Measurements from ENCODE around the gene GAPDHS. TPM values are rescaled to one million over a fixed set of nuclear protein-coding genes. Genes with fewer than 3 reads are reported as not detected.

Gene GAPDHS
- total and polyA plus RNA-seq, 4 donors, result not detected

DNA sequence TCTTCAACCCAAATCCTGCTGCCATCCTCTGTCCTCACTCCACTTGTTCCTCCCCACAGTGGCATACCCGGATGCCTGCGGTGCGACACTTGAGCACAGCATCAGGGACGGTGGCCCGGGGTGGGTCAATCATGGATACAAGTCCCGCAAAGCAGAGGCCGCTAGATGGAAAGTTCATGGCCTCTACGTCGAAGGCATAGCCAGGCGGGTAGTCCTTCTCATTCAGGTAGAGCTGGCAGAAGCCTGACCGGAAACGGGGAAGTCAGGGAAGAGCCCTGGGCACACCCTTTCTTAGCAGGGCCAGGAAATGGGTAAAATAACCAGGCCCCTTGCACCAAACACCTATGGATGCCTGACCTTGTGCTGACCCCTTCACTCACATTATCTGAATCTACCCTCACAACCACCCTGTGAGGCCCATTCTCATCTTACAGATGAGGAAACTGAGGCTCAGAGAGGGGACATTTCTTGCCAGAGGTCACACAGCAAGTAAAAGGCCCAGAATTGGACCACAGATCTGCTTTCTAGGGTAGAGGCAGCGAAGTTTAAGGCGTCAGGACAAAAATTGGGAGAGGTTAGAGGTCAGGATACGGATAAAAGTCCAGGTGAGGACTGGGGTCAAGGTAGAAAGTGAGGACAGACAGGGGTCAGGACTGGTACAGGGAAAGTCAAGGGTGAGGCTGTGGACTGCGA is 23.7 kb downstream of the GAPDHS start:
- Histone ChIP-seq H3K4me3 (ENCODE audit: low read length in 2 of 2) (no peak overlapping the region), H3K4me1 (ENCODE audit: control insufficient read depth in 1 of 2, insufficient read depth in 2 of 2, low read length in 2 of 2) (no peaks in the 10 kb centered on the region), H3K9me3 (ENCODE audit: control insufficient read depth, low read length) (no peaks in the 10 kb centered on the region), H3K27ac (ENCODE audit: low read depth in 1 of 2, low read length in 2 of 2) (no peak overlapping the region), H3K27me3 (ENCODE audit: control insufficient read depth in 1 of 2, insufficient read depth in 2 of 2, low read length in 1 of 2) (no peaks in the 10 kb centered on the region), H3K36me3 (ENCODE audit: control insufficient read depth in 1 of 2, insufficient read depth in 2 of 2, low read length in 1 of 2) (no peaks in the 10 kb centered on the region)
- ATAC-seq (ENCODE audit: low FRiP score) (no peak), DNase-seq (no peak)
- intact Hi-C loops (cut with DNase I), result no loop called here
- 84 to 87% methylated on average over 16 of the region's 16 CpGs for WGBS, 2 donors

DNA sequence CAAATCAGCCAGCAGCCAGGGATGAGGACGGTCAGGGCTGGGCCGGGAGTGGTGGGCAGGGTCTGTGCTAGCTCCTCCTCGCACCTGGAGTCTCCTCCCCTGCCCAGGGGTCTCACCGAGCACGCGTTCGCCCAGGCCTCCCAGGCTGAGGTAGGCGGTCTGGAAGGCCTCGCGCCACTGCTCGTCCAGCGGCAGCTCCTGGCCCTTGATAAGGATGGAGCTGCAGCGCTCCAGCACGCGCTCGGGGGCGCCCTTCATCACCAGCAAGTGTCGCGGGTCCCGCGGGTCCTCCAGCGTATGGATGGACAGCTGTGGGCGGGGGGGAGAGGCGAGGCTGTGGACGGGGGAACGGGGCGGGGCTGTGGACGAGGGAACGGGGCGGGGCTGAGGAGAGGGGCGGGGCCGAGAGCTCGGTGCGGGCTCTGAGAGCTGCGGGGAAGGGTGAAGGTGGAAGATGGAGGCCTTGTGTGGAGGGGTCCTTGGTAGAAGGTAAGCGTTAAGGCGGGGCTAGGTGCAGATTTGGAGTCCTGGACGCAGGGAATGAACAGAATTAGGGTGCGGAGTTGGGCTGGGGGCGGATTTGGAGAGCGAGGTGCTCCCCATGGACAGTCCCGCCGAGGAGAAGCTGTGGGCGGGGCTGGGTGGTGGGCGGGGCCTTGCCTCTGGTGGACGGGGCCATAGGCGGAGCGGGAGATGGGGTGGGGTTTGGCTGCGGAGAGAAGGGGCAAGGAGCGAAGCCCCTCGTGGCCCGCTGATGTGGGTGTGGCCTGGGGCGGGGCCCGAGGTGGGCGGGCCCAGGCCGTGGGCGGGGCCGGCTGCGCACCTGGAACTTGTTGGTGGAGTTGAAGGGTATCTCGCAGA is 24.5 kb downstream of the GAPDHS start:
- Histone ChIP-seq H3K4me1 (ENCODE audit: control insufficient read depth in 1 of 2, insufficient read depth in 2 of 2, low read length in 2 of 2) (no peaks in the 10 kb centered on the region), H3K36me3 (ENCODE audit: control insufficient read depth in 1 of 2, insufficient read depth in 2 of 2, low read length in 1 of 2) (no peaks in the 10 kb centered on the region), H3K4me3 (ENCODE audit: low read length in 2 of 2) (no peak overlapping the region), H3K27ac (ENCODE audit: low read depth in 1 of 2, low read length in 2 of 2) (no peak overlapping the region), H3K27me3 (ENCODE audit: control insufficient read depth in 1 of 2, insufficient read depth in 2 of 2, low read length in 1 of 2) (no peaks in the 10 kb centered on the region), H3K9me3 (ENCODE audit: control insufficient read depth, low read length) (no peaks in the 10 kb centered on the region)
- DNase-seq (peak; percentile 71 to 84), ATAC-seq (ENCODE audit: low FRiP score) (peak; percentile 12)
- intact Hi-C loops (cut with DNase I), result no loop called here
- 3 to 4% methylated on average over 52 to 60 of the region's 60 CpGs for WGBS, 2 donors

DNA sequence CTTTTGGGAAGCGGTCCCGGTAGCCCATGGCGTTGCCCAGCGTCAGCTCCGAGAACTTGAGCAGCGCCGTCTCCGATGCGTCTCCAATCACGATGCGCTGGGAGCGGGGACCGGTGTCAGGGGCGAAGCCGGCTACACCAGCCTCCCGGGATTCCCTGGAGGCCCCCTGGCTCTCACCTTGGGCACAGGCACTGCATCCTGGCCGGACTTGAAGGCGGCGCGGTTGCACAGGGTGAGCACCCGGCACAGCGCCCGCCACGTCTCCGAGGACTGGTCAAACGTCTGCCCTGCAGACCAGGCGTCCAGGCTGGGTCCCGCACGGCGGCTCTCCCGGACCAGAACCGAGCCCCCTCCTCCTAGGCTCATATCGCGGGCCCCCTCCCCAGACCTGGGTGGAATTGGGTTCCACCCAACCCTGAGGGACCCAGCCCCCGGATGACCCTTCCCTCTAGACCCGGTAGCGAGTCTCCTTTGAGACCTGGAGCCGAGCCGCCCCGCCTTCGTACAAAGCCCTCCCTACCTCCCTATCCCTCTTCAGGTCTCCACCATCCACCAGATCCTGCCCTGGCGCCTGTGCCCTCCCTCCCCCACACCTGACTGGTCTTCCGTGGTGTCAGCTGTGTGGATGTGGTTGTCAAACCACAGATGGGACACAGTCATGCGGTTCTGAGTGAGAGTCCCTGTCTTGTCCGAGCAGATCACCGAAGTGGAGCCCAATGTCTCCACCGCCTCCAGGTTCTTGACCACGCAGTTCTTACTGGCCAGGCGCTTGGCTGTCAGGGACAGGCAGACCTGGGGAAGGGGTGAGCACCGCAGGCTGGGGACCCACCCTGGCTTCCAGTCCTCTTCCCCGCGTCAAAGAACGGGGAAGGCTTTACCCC is 25.4 kb downstream of the GAPDHS start:
- Histone ChIP-seq H3K9me3 (ENCODE audit: control insufficient read depth, low read length) (no peaks in the 10 kb centered on the region), H3K4me3 (ENCODE audit: low read length in 2 of 2) (no peak overlapping the region), H3K36me3 (ENCODE audit: control insufficient read depth in 1 of 2, insufficient read depth in 2 of 2, low read length in 1 of 2) (no peaks in the 10 kb centered on the region), H3K4me1 (ENCODE audit: control insufficient read depth in 1 of 2, insufficient read depth in 2 of 2, low read length in 2 of 2) (no peaks in the 10 kb centered on the region), H3K27me3 (ENCODE audit: control insufficient read depth in 1 of 2, insufficient read depth in 2 of 2, low read length in 1 of 2) (no peaks in the 10 kb centered on the region), H3K27ac (ENCODE audit: low read depth in 1 of 2, low read length in 2 of 2) (no peak overlapping the region)
- ATAC-seq (ENCODE audit: low FRiP score) (no peak), DNase-seq (peak in 1 of 2 donors; percentile 71)
- 29 to 31% methylated on average over 50 to 53 of the region's 53 CpGs for WGBS, 2 donors
- intact Hi-C loops (cut with DNase I), result no loop called here

DNA sequence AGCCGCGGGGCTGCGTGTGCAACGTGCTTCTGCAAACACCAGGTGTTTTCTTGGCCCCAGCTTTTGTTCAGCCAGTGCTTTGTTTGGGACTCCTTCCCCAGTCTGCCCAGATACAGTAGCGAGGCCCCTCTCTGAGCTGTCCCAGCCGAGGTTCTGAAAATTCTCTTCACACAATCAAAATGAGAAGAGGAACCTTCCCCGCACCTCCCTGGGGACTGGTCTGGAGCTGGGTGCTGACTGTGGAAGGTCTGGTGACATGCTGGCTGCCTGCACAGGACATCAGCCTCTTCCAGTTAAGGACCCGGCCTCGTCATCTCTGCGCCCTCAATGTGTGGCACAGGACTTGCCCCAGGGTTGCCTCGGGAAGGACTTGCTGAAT is 26.0 kb downstream of the GAPDHS start:
- no peaks in the 10 kb centered on the region for H3K4me1 ChIP-seq (ENCODE audit: control insufficient read depth in 1 of 2, insufficient read depth in 2 of 2, low read length in 2 of 2)
- H3K36me3 ChIP-seq (ENCODE audit: control insufficient read depth in 1 of 2, insufficient read depth in 2 of 2, low read length in 1 of 2), result no peaks in the 10 kb centered on the region
- intact Hi-C loops (cut with DNase I), result no loop called here
- 64 to 69% methylated on average over 11 of the region's 11 CpGs for WGBS, 2 donors
- H3K27ac ChIP-seq (ENCODE audit: low read depth in 1 of 2, low read length in 2 of 2), result no peak overlapping the region
- peak in 1 of 2 donors; percentile 63 for DNase-seq
- no peak for ATAC-seq (ENCODE audit: low FRiP score)
- no peaks in the 10 kb centered on the region for H3K9me3 ChIP-seq (ENCODE audit: control insufficient read depth, low read length)
- H3K4me3 ChIP-seq (ENCODE audit: low read length in 2 of 2), result no peak overlapping the region
- no peaks in the 10 kb centered on the region for H3K27me3 ChIP-seq (ENCODE audit: control insufficient read depth in 1 of 2, insufficient read depth in 2 of 2, low read length in 1 of 2)

DNA sequence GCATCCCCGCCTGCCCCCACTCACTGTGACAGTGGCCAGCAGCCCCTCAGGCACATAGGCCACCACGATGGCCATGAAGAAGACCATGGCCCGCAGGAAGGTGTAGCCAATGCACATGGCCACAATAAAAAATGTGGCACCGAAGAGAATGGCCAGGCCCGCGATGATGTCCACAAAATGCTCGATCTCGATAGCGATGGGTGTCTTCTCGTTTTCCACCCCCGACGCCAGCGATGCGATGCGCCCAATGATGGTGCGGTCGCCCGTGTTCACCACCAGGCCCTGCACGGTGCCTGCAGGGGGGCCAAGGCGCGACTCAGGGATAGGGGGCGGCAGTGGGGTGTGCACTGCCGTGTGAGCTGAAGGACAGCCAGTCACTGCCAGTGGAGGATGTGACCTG is 26.5 kb downstream of the GAPDHS start:
- H3K9me3 ChIP-seq (ENCODE audit: control insufficient read depth, low read length), result no peaks in the 10 kb centered on the region
- no peaks in the 10 kb centered on the region for H3K4me1 ChIP-seq (ENCODE audit: control insufficient read depth in 1 of 2, insufficient read depth in 2 of 2, low read length in 2 of 2)
- H3K4me3 ChIP-seq (ENCODE audit: low read length in 2 of 2), result no peak overlapping the region
- H3K27me3 ChIP-seq (ENCODE audit: control insufficient read depth in 1 of 2, insufficient read depth in 2 of 2, low read length in 1 of 2), result no peaks in the 10 kb centered on the region
- WGBS, 2 donors, result 89 to 92% methylated on average over 23 of the region's 23 CpGs
- H3K27ac ChIP-seq (ENCODE audit: low read depth in 1 of 2, low read length in 2 of 2), result no peak overlapping the region
- DNase-seq (peak in 1 of 2 donors; percentile 70), ATAC-seq (ENCODE audit: low FRiP score) (no peak)
- intact Hi-C loops (cut with DNase I), result no loop called here
- no peaks in the 10 kb centered on the region for H3K36me3 ChIP-seq (ENCODE audit: control insufficient read depth in 1 of 2, insufficient read depth in 2 of 2, low read length in 1 of 2)

DNA sequence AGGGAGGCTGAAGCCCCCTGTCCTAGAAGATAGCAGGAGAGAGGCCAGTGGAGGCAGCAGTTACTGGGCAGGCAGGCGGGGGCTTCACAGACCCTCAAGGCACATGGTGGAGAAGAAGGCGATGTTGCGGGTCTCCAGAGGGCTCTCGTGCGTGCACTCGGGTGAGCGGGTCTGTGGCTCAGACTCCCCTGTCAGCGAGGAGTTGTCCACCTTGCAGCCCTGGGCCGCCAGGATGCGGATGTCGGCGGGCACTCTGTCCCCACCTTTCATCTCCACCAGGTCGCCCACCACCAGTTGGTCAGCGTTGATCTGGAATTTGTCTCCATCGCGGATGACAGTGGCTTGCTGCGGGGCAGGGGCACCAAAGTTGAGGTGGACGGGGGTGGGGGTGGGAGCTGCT is 27.0 kb downstream of the GAPDHS start:
- Histone ChIP-seq H3K4me3 (ENCODE audit: low read length in 2 of 2) (no peak overlapping the region), H3K27ac (ENCODE audit: low read depth in 1 of 2, low read length in 2 of 2) (no peak overlapping the region), H3K36me3 (ENCODE audit: control insufficient read depth in 1 of 2, insufficient read depth in 2 of 2, low read length in 1 of 2) (no peaks in the 10 kb centered on the region), H3K27me3 (ENCODE audit: control insufficient read depth in 1 of 2, insufficient read depth in 2 of 2, low read length in 1 of 2) (no peaks in the 10 kb centered on the region), H3K9me3 (ENCODE audit: control insufficient read depth, low read length) (no peaks in the 10 kb centered on the region), H3K4me1 (ENCODE audit: control insufficient read depth in 1 of 2, insufficient read depth in 2 of 2, low read length in 2 of 2) (no peaks in the 10 kb centered on the region)
- DNase-seq (peak in 1 of 2 donors; percentile 66), ATAC-seq (ENCODE audit: low FRiP score) (no peak)
- intact Hi-C loops (cut with DNase I), result no loop called here
- WGBS, 2 donors, result 87 to 91% methylated on average over 18 of the region's 18 CpGs

DNA sequence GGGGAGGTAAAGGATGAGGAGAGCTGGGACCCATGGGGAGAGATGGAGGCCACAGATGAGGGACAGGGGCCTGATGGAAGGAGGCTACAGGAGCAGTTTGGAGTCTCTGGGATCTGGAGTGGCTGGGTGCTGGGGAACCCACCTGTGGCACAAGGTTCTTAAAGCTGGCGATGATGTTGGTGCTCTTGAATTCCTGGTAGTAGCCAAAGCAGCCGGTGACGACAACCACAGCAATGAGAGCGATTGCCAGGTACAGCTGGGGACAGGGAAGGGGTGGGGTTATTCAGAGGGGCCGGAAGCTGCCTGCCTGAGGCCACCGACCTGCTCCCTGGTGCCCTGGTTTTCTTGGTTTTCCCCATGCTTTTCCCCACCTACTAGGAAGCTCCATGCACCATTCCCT is 27.4 kb downstream of the GAPDHS start:
- intact Hi-C loops (cut with DNase I), result no loop called here
- H3K27me3 ChIP-seq (ENCODE audit: control insufficient read depth in 1 of 2, insufficient read depth in 2 of 2, low read length in 1 of 2), result no peaks in the 10 kb centered on the region
- 56 to 74% methylated on average over 6 of the region's 6 CpGs for WGBS, 2 donors
- no peak overlapping the region for H3K27ac ChIP-seq (ENCODE audit: low read depth in 1 of 2, low read length in 2 of 2)
- H3K4me1 ChIP-seq (ENCODE audit: control insufficient read depth in 1 of 2, insufficient read depth in 2 of 2, low read length in 2 of 2), result no peaks in the 10 kb centered on the region
- peak in 1 of 2 donors; percentile 27 for DNase-seq
- no peaks in the 10 kb centered on the region for H3K9me3 ChIP-seq (ENCODE audit: control insufficient read depth, low read length)
- H3K36me3 ChIP-seq (ENCODE audit: control insufficient read depth in 1 of 2, insufficient read depth in 2 of 2, low read length in 1 of 2), result no peaks in the 10 kb centered on the region
- no peak for ATAC-seq (ENCODE audit: low FRiP score)
- no peak overlapping the region for H3K4me3 ChIP-seq (ENCODE audit: low read length in 2 of 2)

DNA sequence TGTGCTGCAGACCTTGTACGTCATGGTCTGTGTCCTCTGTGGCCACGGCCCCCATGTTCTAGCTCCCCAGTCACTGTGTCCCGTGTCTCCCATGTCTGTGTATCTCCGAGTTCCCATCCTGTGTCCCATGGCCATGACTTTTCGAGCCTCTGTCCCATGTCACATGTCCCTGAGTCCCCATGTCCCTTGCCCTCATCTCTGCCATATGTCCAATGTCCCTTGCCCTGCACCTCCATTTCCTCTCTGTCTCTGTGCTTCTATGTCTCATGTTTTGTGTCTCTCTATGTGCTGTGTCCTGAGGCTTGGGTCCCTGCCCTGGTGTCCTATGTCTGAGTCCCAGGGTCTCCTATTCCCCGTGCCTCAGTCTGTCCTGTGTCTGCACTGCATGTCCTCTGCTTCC is 28.2 kb downstream of the GAPDHS start:
- DNase-seq, result peak in 1 of 2 donors; percentile 55
- ATAC-seq (ENCODE audit: low FRiP score), result no peak
- WGBS, 2 donors, result 76 to 77% methylated on average over 6 of the region's 6 CpGs
- H3K4me1 ChIP-seq (ENCODE audit: control insufficient read depth in 1 of 2, insufficient read depth in 2 of 2, low read length in 2 of 2), result no peaks in the 10 kb centered on the region
- H3K9me3 ChIP-seq (ENCODE audit: control insufficient read depth, low read length), result no peaks in the 10 kb centered on the region
- no peaks in the 10 kb centered on the region for H3K36me3 ChIP-seq (ENCODE audit: control insufficient read depth in 1 of 2, insufficient read depth in 2 of 2, low read length in 1 of 2)
- no peak overlapping the region for H3K27ac ChIP-seq (ENCODE audit: low read depth in 1 of 2, low read length in 2 of 2)
- intact Hi-C loops (cut with DNase I), result no loop called here
- no peak overlapping the region for H3K4me3 ChIP-seq (ENCODE audit: low read length in 2 of 2)
- H3K27me3 ChIP-seq (ENCODE audit: control insufficient read depth in 1 of 2, insufficient read depth in 2 of 2, low read length in 1 of 2), result no peaks in the 10 kb centered on the region
